ENCODE data around the gene CAPZA3. TPM values are rescaled to one million over a fixed set of nuclear protein-coding genes. Genes with fewer than 3 reads are reported as not detected.

CAPZA3 gene
- total RNA-seq, 1 experiment from 2014 or later, result not detected

DNA sequence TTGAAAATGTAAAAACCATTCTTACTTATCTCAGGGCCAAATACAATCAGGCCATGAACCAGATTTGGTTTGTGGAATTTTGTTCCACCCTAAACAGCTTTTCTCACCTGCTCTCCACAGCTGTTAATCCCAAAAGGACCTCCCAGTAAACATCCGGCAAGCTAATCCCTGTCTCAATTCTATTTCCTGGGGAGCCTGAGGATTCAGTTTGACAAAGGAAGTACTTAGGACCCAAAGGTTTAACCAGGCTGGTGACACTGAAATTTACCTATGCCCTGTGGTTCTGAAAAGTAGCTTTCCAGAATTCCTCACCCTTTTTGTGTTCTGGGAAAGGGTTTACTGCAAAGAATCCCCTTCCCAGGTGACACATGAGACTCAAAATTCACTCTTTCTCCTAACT, 15.0 kb downstream of the CAPZA3 start:
- H4K91ac ChIP-seq (ENCODE audit: insufficient read length, low read depth, low read length), result no peak overlapping the region
- Mint-ChIP-seq H3K36me3 (ENCODE audit: insufficient read depth in 1 of 3, low read depth in 3 of 3) (peaks cover 0 to 4% (median 2%) of the 10 kb centered on the region in 3 experiments; a peak in 1 of 7 replicates), H3K27me3 (ENCODE audit: low read depth) (no peaks in the 10 kb centered on the region), H3K9me3 (no peaks in the 10 kb centered on the region), H3K4me3 (peak overlapping the region; percentile 49 to 70; a peak in 4 of 5 replicates), H3K4me1 (peaks cover 68 to 70% of the 10 kb centered on the region in 2 experiments), H3K27ac (peak overlapping the region; percentile 95 to 99 (median 99))
- H3K27ac ChIP-seq (ENCODE audit: insufficient read length, low read depth, low read length), result peak overlapping the region; percentile 12
- no peak overlapping the region for H4K5ac ChIP-seq (ENCODE audit: insufficient read length, low read depth, low read length)
- H3T11ph ChIP-seq (ENCODE audit: low read length), result no peak overlapping the region
- no peak overlapping the region for H3K23ac ChIP-seq (ENCODE audit: insufficient read length, low read depth, low read length)
- no peaks in the 10 kb centered on the region for H3K9me3 ChIP-seq (ENCODE audit: control insufficient read depth, low read depth, low read length)
- H3K9ac ChIP-seq (ENCODE audit: extremely low read depth, insufficient read length, low read length), result no peak overlapping the region
- H4K8ac ChIP-seq (replicated peaks; ENCODE audit: insufficient read length, low read depth, low read length), result no peak overlapping the region
- H3K79me2 ChIP-seq (ENCODE audit: insufficient read depth, low read length), result no peaks in the 10 kb centered on the region
- no CpG with 5 or more reads among the region's 1 CpG for WGBS (ENCODE audit: extremely low coverage, insufficient read length, low lambda C conversion rate)
- no peak overlapping the region for H3K4me2 ChIP-seq (ENCODE audit: insufficient read depth, insufficient read length, low read length)
- no peak overlapping the region for H3K18ac ChIP-seq (ENCODE audit: insufficient read length, low read depth, low read length)
- no peaks in the 10 kb centered on the region for H3K23me2 ChIP-seq (ENCODE audit: insufficient read length, low read depth, low read length, poor library complexity, severe bottlenecking)
- no peak overlapping the region for H3K14ac ChIP-seq (ENCODE audit: insufficient read depth, low read length)
- peak; percentile 56 for DNase-seq
- peaks cover 6% of the 10 kb centered on the region; the same call in 1 of the 2 replicates for H3K4me1 ChIP-seq (ENCODE audit: insufficient read depth, low read length)
- TF ChIP-seq, protein P1, sequence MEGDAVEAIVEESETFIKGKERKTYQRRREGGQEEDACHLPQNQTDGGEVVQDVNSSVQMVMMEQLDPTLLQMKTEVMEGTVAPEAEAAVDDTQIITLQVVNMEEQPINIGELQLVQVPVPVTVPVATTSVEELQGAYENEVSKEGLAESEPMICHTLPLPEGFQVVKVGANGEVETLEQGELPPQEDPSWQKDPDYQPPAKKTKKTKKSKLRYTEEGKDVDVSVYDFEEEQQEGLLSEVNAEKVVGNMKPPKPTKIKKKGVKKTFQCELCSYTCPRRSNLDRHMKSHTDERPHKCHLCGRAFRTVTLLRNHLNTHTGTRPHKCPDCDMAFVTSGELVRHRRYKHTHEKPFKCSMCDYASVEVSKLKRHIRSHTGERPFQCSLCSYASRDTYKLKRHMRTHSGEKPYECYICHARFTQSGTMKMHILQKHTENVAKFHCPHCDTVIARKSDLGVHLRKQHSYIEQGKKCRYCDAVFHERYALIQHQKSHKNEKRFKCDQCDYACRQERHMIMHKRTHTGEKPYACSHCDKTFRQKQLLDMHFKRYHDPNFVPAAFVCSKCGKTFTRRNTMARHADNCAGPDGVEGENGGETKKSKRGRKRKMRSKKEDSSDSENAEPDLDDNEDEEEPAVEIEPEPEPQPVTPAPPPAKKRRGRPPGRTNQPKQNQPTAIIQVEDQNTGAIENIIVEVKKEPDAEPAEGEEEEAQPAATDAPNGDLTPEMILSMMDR (conservative IDR thresholded peaks at IDR 0.05), result no peak
- H2BK5ac ChIP-seq (ENCODE audit: insufficient read length, low read length), result no peak overlapping the region
- no peaks in the 10 kb centered on the region for H4K20me1 ChIP-seq (ENCODE audit: control insufficient read depth, insufficient read depth, insufficient read length)
- H3K4ac ChIP-seq (ENCODE audit: low read depth, low read length), result no peak overlapping the region
- no peaks in the 10 kb centered on the region for H3K27me3 ChIP-seq (ENCODE audit: insufficient read depth, low read length)
- no peak overlapping the region for H2AK5ac ChIP-seq (ENCODE audit: insufficient read length, low read length)
- no peak overlapping the region for H2BK12ac ChIP-seq (ENCODE audit: insufficient read length, low read depth, low read length)
- H2BK20ac ChIP-seq (ENCODE audit: low read depth, low read length, poor library complexity, severe bottlenecking), result no peak overlapping the region
- H2BK15ac ChIP-seq (ENCODE audit: low read depth, low read length), result no peak overlapping the region
- no peak overlapping the region for H2AFZ ChIP-seq (ENCODE audit: low read length)
- no peaks in the 10 kb centered on the region for H3K79me1 ChIP-seq (ENCODE audit: insufficient read depth, low read depth, low read length, poor library complexity, severe bottlenecking)
- H3K56ac ChIP-seq (ENCODE audit: insufficient read length, low read depth, low read length), result no peak overlapping the region
- H2BK120ac ChIP-seq (ENCODE audit: low read depth, low read length, poor library complexity, severe bottlenecking), result no peak overlapping the region
